NCI-H69 (cell line): Measurements from ENCODE around the gene ACADM.
"Not testable (repeated sequence)": the region's sequence is repeated elsewhere in the genome, so short reads cannot be mapped to it uniquely, and the experiment has no call there.

Experiments used
- DNase-seq: peaks from one replicate; lab custom pipeline; 2025; lab: John Stamatoyannopoulos, UW

The ACADM gene

DNA sequence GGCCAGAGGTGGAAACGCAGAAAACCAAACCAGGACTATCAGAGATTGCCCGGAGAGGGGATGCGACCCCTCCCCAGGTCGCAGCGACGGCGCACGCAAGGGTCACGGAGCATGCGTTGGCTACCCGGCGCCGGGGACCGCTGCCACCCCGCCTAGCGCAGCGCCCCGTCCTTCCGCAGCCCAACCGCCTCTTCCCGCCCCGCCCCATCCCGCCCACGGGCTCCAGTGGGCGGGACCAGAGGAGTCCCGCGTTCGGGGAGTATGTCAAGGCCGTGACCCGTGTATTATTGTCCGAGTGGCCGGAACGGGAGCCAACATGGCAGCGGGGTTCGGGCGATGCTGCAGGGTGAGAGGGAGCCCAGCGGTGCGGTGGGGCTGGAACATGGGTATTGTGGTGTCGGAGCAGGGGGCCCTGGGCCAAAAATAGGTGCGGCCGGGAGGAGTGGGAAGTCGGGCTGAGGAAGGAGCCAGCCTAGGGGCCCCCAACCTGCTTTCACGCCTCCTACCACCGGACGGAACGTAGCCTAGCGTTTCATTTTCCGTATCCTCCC, at the start of gene ACADM:
TSS of gene ACADM (plus strand) at position 238 of the 551 bp plus-strand sequence. CDS start at position 317, 79 bp downstream.
- peak; percentile 85 for DNase-seq

DNA sequence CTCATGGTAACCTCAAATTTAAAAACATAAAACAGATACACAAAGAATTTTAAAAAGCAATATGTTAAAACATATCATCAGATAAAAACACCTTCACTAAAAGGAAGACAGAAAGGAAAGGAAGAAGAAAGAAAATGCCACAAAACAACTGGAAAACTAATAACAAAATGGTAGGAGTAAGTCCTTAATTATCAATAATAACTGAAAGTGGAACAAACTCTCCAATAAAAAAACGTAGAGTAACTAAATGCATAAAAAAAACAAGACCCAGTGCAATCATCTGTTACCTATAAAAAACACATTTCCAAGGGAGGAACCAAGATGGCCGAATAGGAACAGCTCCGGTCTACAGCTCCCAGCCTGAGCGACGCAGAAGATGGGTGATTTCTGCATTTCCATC, 47.1 kb upstream of the ACADM start:
- no peak for DNase-seq

DNA sequence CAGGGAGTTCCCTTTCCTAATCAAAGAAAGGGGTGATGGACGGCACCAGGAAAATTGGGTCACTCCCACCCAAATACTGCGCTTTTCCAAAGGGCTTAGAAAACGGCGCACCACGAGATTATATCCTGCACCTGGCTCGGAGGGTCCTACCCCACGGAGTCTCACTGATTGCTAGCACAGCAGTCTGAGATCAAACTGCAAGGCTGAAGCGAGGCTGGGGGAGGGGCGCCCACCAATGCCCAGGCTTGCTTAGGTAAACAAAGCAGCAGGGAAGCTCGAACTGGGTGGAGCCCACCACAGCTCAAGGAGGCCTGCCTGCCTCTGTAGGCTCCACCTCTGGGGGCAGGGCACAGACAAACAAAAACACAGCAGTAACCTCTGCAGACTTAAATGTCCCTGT, 46.5 kb upstream of the ACADM start:
- DNase-seq, result not testable (repeated sequence)

DNA sequence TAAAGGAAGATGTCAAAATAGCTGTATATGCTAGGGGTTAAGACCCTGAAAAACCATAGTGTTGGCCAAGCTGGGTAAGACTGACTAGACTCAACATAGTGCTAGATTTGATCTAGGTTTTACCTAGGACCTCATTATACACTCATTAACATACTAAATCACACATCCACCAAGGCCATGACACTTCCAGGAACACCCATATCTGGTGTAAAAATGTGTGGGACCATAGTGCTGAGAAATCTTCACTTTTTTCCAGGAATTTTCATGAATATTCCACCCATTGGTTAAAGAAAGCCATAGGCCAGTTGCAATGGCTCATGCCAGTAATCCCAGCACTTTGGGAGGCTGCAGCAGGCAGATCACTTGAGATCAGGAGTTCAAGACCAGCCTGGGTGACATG, 34.0 kb upstream of the ACADM start:
- DNase-seq, result no peak

DNA sequence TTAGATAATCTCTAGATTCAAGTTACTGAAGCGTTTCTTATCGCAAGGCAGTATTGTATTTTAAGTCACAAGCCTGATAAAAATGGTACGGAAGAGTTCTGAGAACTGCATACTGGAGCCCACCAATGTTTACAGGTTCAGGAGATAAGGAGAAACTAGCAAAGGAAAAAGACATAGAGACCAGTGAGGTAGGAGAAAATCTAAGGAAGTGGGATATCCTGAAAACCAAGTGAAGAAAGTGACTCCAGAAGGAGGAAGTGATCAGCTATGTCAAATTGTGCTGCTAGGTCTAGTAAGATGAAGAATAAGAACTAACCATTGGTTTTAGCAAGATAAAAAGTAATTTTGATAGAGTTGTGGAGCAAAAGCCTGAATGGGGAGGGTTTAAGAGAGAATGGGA, 31.0 kb upstream of the ACADM start:
- no peak for DNase-seq

DNA sequence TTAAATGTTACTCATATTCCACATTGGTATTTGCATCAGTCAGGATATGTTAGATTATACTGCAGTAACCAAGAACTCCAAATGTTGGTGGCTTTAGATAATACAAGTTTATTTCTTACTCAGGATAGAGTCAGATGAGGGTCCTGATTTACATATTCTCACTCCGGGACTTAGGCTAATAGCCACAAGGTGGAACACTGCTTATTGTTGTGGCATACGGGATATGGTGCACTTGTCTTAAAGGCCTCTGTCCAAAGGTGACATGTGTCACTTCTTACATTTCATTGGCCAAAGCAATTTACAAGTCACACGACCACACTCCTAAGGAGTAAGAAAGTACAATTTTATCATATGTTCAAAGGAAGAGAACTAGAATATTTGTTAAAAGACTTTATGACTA, 28.5 kb upstream of the ACADM start:
- DNase-seq, result no peak

DNA sequence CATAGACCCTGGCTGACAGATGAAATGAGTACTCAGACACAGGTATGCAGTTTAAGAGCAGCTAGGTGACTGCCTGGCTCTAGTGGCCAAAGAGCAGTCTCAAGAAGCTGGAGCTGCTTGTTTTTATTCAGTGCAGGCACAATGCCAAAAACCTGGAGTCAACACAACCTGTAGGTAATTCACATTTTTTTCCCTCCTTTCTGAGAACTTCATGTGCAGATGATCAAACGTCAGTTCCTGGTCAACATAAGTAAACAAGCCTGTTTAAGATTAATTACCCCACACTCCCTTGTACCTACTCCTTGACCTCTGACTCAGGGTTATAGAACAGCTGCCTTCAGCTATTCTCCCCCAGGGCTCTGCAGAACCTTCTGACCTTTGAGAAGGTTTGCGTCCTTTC, 17.3 kb upstream of the ACADM start:
- DNase-seq, result peak; percentile 54

DNA sequence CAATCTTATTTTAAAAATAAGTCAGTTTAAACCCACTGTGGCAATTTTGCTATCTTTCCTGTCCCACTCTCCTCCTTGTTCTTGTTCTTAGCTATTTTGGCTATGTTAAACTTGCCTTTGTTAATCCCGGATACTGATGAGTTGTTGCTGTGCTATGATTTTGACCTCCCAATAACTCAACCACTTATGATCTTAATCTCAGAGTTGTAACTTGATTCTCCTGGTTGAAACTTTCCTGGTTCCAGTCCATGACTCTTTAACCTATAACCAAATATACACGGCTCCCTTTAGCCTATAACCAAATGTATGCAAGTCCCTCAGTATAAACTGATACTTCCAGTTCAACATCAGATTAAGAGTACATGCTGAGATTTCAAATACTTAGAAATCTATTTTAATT, 15.6 kb upstream of the ACADM start:
- DNase-seq, result no peak

DNA sequence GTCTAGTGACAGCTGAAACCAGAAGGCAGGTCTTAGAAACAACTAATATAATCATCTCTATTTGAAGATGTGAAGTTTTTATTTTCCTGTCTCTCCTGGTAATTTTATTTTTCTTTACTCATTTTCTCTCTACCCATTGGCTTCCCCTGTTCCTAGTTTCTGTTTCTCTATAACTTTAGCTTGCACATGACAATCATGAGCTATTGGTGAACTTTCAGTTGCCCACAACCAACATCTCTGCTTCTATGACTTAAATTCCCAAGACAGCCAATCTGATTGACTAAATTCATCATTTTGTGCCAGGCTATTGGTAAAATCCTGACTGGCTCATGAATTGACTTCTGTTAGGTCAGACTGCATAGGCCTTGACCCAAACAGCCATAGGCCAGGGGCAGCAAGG, 13.7 kb upstream of the ACADM start:
- DNase-seq, result no peak

DNA sequence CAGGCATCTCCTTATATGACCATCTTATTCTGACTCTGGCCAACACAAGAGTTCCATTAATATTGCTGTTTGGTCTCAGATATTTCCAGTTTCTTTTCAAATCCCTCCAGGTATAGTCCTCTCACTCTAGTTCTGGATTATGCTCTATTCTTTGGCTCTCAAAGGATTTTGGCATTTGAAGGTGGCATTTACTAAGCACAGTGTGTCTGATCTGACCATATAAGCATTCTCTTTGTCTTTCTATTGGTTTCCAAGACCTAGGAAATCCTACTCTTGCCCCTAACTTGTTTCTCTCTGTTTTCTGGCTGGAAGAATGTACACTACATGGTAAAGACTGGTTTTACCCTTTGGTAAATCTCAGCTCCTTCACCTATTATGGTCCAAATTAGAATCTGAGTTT, 12.7 kb upstream of the ACADM start:
- DNase-seq, result no peak

DNA sequence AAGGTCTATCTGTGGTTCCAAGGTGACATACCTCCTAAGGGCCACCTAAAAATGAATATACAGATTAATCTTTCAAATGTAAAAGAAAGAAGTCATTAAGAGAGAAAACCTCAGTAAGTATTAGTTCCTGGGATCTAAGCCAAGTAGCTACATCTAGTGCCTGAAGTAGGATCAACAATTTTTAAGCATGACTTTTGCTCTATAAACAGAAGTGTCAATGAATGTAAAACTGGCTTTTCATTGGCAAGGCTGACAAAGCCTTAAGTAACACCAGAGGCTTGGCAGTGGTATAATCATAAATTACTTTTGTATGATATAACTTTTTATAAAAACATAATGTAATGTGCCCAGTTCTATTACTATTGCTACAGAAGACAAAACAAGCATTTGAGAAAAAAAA, 12.2 kb upstream of the ACADM start:
- DNase-seq, result no peak

DNA sequence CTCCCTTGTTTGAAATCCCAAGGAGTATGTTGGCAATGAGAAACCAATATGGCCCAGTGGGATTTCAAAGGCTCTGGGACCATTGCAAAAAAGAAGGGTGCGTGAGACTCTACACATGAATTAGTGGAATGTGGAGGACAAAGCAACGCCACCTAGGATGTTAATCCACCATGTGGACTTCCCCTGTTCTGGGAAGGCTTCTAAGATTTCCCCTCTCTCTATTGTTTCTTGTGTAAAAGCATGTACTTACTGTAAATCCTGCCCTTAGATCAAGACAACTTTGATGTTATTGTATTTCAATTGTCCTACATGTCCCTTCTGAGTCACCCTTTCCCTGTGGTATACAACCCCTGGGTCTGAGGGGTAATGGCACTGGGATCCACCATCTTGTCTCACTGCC, 4.7 kb upstream of the ACADM start:
- no peak for DNase-seq

DNA sequence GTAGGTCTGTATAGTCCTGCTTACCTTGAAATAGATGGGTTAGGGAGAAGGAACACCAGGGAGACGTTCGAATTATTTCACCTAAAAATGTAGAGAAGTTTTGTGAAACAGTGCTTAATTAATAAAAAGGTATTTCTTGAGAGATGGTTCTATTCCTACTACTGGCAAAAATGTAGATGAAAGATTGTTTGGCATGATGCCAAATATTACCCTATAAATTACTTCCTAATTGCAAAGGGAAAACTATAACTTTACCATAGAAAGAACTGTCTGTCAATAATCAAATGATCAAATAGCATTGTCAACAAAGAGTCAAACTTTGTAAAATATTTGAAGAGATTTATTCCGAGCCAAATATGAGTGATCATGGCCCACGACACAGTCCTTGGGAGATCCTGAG, 4.2 kb upstream of the ACADM start:
- DNase-seq, result no peak

DNA sequence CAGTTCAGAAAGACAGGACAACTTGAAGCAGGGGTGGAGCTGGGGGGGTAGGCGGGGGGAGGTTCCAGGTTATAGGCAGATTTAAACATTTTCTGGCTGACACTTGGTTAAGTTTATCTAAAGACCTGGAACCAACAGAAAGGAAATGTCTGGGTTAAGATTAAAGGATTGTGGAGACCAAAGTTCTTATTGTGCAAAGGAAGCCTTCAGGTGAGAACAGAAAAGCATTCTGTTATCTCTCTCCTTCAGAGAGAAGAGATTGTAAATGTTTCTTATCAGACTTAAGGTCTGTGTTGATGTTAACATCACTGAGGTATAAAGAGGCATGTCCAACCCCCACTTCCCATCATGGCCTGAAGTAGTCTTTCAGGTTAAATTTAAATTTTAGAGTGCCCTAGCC, 3.7 kb upstream of the ACADM start:
- no peak for DNase-seq

DNA sequence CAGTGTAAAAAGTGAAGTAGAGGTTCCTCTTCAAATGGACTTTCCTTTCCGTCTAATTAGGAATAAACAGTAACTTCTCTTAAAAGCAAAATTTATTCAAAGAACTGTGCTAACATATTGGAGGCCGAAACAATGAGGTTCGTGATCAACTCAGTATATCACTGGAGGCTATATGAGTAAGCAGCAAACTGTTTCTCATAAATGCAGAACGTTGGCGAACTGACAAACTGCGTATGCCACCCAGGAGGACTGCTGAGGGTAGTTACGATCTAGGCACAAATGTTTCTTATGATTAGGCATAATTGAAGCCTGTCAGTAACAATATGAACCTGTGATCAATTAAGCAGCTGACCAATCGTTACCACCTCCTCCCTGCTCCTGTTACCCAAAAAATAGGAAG, 2.3 kb upstream of the ACADM start:
- not testable (repeated sequence) for DNase-seq

DNA sequence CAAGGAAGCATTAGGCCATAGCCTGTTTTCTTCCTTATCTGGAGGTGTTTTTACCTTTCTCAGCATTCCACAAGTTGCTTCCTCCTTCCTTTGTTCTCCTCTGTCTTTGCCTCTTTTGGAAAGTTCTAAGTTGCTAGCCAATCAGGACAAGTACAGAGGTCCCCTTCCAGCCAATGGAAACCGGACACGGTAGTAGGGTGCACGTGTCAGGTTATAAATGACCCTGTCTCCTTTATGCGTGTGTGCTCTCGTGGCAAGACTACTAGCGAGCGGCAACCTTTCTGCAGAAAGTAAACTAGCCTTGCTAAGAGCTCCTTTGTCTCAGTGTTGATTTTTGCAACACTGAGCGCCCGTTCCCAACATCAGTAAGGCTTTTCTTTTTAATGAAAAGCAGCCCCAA, 1.5 kb upstream of the ACADM start:
- DNase-seq, result no peak

DNA sequence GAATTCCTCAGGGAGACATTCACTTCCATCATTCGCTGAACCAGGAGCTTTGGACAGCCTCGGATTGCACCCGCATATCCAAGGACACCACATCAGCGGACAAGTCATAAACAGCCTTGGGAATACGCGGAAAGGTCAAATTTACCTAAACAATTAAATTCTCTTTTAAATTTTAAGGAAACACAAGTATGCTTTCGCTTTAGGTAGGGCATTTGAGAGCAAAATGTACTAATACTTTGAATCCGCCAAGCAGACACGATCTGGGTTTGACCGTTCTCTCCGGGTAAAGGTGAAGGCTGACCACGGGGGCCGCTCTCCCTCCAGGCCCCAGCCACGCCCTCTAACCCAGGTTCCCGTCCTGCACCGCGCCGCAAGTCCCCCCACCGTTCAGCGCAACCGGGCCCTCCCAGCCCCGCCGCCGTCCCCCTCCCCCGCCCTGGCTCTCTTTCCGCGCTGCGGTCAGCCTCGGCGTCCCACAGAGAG, 479 bp upstream of the ACADM start:
- DNase-seq, result peak; percentile 80

DNA sequence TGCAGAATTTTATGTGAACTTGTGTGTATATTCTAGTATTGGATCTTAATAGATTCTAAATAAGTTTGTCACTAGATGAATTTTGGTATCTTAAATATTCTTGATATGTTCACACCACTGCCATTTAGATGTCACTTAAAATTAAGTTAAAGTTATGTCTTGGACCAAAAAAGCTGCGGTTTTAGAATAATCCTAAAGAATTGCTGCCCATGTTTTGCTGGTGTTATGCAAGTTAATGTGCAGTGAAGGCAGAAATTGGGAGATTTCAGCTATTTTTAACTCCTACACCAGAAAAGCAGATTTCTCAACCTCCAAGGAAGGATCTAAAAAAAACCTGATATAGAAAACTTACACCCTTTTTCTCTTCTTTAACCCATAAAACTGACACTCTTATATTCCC, 757 bp downstream of the ACADM start:
- DNase-seq, result peak; percentile 7

DNA sequence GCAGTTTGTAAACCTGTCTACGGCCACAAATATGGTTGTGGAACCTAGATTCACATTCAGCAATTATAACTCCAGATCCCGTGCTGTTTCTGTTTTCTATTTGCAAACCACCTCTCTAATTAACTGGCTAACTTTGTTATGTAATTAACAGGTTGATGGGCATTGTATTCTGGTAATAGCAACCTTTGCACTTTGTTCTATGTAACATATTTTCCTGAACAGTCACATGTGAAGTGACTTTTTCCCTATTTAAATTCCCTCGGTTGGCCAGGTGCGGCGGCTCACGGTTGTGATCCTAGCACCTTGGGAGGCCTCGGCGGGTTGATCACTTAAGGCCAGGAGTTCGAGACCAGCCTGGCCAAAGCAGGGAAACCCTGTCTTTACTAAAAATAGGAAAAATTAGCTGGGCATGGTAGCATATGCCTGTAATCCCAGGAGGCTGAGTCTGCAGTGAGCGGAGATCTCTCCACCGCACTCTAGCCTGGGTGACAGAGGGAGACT, 1.4 kb downstream of the ACADM start:
- DNase-seq, result peak; percentile 77

DNA sequence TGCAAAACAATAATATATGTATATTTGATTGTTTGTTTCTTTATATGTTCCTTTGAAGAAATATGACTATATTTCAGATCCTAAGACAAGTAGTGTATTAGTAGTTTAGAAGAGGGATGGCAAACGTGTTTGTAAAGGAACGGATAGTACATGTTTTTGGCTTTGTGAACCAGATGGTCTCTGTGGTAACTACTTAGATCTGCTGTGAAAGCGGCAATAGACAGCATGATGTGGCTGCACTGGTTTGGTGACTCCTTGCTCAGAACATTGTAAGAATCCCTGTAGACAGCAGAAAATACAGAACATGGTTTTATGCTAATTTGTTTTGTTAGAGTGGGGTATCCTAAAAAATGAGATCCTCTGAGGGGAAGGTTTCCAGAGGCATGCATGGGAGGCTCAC, 3.1 kb downstream of the ACADM start:
- DNase-seq, result no peak

DNA sequence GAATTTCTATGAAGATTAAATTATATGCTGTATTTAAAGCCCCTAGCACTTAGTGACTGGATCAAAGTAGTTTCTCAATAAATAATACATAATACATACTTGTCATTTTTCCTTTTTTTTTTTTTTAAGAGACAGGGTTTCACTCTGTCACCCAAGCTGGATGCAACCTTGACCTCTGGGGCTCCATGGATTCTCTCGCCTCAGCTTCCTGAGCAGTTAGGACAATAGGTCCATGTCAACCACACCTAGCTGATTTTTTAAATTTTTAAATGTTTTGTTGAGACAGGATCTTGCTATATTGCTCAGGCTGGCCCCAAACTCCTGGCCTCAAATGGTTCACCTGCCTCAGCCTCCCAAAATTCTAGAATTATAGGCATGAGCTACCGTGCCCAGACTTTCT, 5.9 kb downstream of the ACADM start:
- no peak for DNase-seq

DNA sequence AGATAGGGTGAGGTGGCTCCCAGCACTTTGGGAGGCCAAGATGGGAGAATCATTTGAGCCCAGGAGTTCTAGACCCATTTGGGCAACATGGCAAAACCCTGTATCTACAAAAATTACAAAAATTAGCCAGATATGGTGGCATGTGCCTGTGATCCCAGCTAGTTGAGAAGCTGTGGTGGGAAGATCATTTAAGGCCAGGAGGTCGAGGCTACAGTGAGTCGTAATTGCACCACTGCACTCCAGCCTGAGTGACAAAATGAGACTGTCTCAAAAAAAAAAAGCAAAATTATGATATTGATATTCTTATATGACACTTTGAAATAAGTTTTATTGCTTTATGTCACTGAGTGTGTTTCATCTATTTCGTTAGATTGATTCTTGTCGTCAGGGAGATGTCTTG, 7.4 kb downstream of the ACADM start:
- DNase-seq, result no peak

DNA sequence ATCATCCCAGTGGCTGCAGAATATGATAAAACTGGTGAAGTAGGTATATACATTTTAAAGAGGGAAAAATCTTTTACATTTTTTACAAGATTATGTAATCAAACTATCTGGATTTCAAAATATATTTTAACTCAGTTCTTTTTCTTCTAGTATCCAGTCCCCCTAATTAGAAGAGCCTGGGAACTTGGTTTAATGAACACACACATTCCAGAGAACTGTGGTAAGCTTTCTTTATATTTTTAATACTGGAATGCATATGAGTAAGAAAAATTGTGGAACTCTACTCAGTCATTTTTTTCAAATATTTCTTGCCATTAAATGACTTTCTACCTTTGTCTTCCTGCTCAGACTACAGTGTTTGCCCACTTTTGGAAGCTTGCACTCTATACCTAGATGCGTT, 8.2 kb downstream of the ACADM start:
- no peak for DNase-seq

DNA sequence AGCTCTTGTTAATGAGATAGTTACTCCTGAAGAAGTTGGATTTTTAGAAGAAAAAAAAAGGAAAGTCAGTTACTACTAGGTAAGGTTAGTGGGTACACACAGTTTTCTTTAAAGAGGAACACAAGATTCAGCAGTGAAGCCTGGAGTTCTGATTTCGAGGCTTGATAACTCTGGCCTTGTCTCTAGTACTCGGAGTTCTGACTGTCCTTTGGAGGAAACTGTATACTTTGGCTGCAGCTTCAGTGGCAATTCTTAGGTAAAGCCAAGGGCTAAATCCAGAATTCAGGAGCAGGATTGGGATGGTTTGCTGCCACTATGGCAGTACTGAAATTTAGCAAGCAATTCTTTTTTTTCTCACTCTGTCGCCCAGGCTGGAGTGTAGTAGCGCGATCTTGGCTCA, 9.2 kb downstream of the ACADM start:
- no peak for DNase-seq

DNA sequence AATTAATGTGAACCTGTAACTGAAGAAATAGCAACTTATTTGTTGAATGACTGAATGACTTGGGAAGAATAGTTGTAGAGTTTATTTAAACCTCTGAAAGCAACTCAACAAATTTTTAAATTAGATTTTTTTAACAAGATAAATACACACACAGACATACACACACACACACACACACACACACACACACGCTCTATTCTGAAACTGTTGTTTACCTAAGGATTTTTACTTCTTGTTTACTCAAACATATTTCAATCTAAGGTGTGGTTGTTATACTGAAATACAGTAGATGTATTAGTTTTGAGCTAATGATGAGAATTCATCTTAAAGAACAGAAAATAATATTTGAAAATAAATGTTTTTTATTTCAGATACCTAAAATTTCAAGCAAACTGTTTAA, 11.5 kb downstream of the ACADM start:
- DNase-seq, result no peak
